Measurements from ENCODE around the gene CELF4. TPM values are rescaled to one million over a fixed set of nuclear protein-coding genes. Genes with fewer than 3 reads are reported as not detected.
A peak's percentile ranks its signal among the peaks of the same experiment; 100 is the strongest.

CELF4 gene
- total RNA-seq, 2 donors from 2014 or later: 3.3 to 4.7 TPM

- DNase-seq (no peak), ATAC-seq (no peak)
- Histone ChIP-seq H3K36me3 (replicated peaks in 1 of 2; ENCODE audit: insufficient read depth in 1 of 2, low read depth in 2 of 2) (no peaks in the 10 kb centered on the region), H3K27me3 (no peaks in the 10 kb centered on the region), H3K4me3 (no peak overlapping the region), H3K27ac (no peak overlapping the region), H3K4me1 (no peaks in the 10 kb centered on the region), H3K9me3 (no peaks in the 10 kb centered on the region)
- no peak for TF ChIP-seq POLR2A (IDR thresholded peaks at IDR 0.05)
- TF ChIP-seq, protein P1, sequence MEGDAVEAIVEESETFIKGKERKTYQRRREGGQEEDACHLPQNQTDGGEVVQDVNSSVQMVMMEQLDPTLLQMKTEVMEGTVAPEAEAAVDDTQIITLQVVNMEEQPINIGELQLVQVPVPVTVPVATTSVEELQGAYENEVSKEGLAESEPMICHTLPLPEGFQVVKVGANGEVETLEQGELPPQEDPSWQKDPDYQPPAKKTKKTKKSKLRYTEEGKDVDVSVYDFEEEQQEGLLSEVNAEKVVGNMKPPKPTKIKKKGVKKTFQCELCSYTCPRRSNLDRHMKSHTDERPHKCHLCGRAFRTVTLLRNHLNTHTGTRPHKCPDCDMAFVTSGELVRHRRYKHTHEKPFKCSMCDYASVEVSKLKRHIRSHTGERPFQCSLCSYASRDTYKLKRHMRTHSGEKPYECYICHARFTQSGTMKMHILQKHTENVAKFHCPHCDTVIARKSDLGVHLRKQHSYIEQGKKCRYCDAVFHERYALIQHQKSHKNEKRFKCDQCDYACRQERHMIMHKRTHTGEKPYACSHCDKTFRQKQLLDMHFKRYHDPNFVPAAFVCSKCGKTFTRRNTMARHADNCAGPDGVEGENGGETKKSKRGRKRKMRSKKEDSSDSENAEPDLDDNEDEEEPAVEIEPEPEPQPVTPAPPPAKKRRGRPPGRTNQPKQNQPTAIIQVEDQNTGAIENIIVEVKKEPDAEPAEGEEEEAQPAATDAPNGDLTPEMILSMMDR (IDR thresholded peaks at IDR 0.05): no peak
- 65 to 68% methylated on average over 10 to 11 of the region's 11 CpGs for WGBS, 2 donors
- intact Hi-C loops (cut with DNase I): loop anchor here (10.0 kb wide), 1 partner anchor 195 kb away; no protein-coding TSS in a partner anchor
These were observed 225.8 kb downstream of the CELF4 start for GRCh38 chr18:37339701-37340215.

- TF ChIP-seq, protein P1 (IDR thresholded peaks at IDR 0.05): no peak
- TF ChIP-seq POLR2A (IDR thresholded peaks at IDR 0.05): no peak
- Histone ChIP-seq H3K36me3 (replicated peaks in 1 of 2; ENCODE audit: insufficient read depth in 1 of 2, low read depth in 2 of 2) (no peaks in the 10 kb centered on the region), H3K9me3 (no peaks in the 10 kb centered on the region), H3K4me1 (no peaks in the 10 kb centered on the region), H3K4me3 (no peak overlapping the region), H3K27ac (no peak overlapping the region), H3K27me3 (no peaks in the 10 kb centered on the region)
- WGBS, 2 donors: 75 to 90% methylated on average over 22 of the region's 27 CpGs
- DNase-seq (no peak), ATAC-seq (no peak)
- intact Hi-C loops (cut with DNase I): no loop called here
These were observed 228.9 kb downstream of the CELF4 start for GRCh38 chr18:37336568-37337285.

DNA sequence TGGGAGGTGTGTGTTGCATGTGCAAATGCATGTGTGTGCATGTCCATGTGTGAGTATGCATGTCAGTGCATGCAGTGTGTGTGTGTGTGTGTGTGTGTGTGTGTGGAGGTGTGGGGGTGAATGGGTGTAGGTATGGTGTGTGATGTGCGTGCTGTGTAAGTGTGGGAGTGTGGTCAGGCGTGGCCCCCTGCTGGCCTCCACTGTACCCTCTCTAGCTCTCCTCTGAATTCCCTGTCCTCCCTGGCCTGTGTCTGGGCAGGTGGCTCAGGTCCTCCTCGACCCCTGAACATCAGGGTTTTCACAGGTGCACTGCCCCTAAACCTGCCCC is 230.2 kb downstream of the CELF4 start:
- H3K27me3 ChIP-seq: no peaks in the 10 kb centered on the region
- no peaks in the 10 kb centered on the region for H3K36me3 ChIP-seq (replicated peaks in 1 of 2; ENCODE audit: insufficient read depth in 1 of 2, low read depth in 2 of 2)
- no peak overlapping the region for H3K27ac ChIP-seq
- 35 to 47% methylated on average over 3 of the region's 3 CpGs for WGBS, 2 donors
- DNase-seq (peak in 1 of 4 donors; percentile 26), ATAC-seq (peak; percentile 40)
- intact Hi-C loops (cut with DNase I): no loop called here
- TF ChIP-seq, protein P1 (IDR thresholded peaks at IDR 0.05): peak in 4 of 7 experiments; percentile 20 to 57 (median 44)
- no peak for TF ChIP-seq POLR2A (IDR thresholded peaks at IDR 0.05)
- H3K4me1 ChIP-seq: no peaks in the 10 kb centered on the region
- no peaks in the 10 kb centered on the region for H3K9me3 ChIP-seq
- no peak overlapping the region for H3K4me3 ChIP-seq

DNA sequence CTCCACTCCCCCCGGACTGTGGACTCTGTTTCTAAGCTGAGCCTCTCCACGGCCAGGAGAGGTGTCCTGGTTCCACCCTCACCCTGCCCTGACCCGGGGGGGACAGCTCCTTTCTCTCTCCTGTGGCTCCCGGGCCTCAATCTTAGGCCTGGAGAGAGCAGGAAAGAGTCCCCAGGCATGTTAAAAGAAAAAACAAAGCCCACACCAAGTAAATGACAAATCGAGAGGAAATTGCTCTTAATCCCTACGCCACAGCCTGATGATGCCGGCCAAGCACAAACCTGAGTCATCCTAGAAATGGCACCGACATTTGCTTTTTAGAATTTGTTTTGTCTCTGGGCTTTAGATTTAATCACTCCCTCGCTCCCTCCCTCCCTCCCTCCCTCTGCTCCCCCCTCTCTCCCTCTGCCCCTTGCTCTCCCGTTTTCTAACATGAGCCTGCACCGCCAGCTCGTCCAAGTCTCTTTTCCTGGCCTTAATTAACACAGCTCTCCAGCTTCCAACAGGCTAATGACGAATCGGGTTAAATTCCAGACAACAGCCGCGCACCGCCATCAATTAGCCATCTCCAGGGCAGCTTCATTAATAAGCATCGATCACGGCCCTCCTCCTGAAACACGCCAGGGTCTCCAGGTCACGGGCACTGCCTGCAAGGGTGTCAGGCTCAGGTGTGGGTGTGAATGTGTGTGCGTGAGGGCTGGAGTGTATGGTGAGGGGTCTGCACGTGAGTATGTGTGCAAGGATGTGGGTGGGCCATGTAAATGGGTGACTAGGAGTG is 230.8 kb downstream of the CELF4 start:
- intact Hi-C loops (cut with DNase I): no loop called here
- TF ChIP-seq, protein P1 (IDR thresholded peaks at IDR 0.05): no peak
- TF ChIP-seq POLR2A (IDR thresholded peaks at IDR 0.05): no peak
- no peak for ATAC-seq
- Histone ChIP-seq H3K27me3 (no peaks in the 10 kb centered on the region), H3K36me3 (replicated peaks in 1 of 2; ENCODE audit: insufficient read depth in 1 of 2, low read depth in 2 of 2) (no peaks in the 10 kb centered on the region), H3K9me3 (no peaks in the 10 kb centered on the region), H3K4me1 (no peaks in the 10 kb centered on the region), H3K27ac (no peak overlapping the region), H3K4me3 (no peak overlapping the region)
- no peak for DNase-seq
- WGBS, 2 donors: 55 to 61% methylated on average over 19 to 22 of the region's 23 CpGs

All from body of pancreas (tissue), 4 donors.